KMS-11 (cell line): Measurements from ENCODE around the gene TMC1.

ENCODE experiments used
- H2AFZ ChIP-seq: fragments of 200-600 bp; sonication (generic); 2 replicates; pipeline ENCODE4 v1.6.1; 2016; ENCODE audit warnings: antibody characterized with exemption, mixed run types, low read depth
- H3K27ac ChIP-seq: fragments of 200-600 bp; sonication (generic); 2 replicates; pipeline ENCODE4 v1.6.1; 2016; ENCODE audit warnings: mild to moderate bottlenecking, mixed run types
- H3K27me3 ChIP-seq: fragments of 200-600 bp; sonication (generic); 2 replicates; pipeline ENCODE4 v1.6.1; 2017; ENCODE audit warnings: mild to moderate bottlenecking, low read depth, mixed run types, moderate library complexity; ENCODE audit not compliant: insufficient read depth
- H3K36me3 ChIP-seq: fragments of 200-600 bp; sonication (generic); 2 replicates; pipeline ENCODE4 v1.6.1; 2017; ENCODE audit warnings: mild to moderate bottlenecking, mixed run types; ENCODE audit not compliant: insufficient read depth
- H3K4me1 ChIP-seq: fragments of 200-600 bp; sonication (generic); 2 replicates; pipeline ENCODE4 v1.6.1; 2016; ENCODE audit warnings: mild to moderate bottlenecking, low read depth, mixed run types; ENCODE audit not compliant: poor library complexity, severe bottlenecking
- H3K4me2 ChIP-seq: fragments of 200-600 bp; sonication (generic); 2 replicates; pipeline ENCODE4 v1.7.0; 2016; ENCODE audit warnings: mild to moderate bottlenecking, mixed run types
- H3K4me3 ChIP-seq: fragments of 200-600 bp; sonication (generic); IDR thresholded peaks from 2 replicates; pipeline ENCODE4 v1.6.1; 2017; ENCODE audit warnings: low read depth, low read length, mixed read lengths; ENCODE audit not compliant: insufficient read depth
- H3K79me2 ChIP-seq: fragments of 200-600 bp; sonication (generic); 2 replicates; pipeline ENCODE4 v1.6.1; 2016; ENCODE audit warnings: low read depth, mixed run types; ENCODE audit not compliant: insufficient read depth
- H3K9ac ChIP-seq: fragments of 200-600 bp; sonication (generic); 2 replicates; pipeline ENCODE4 v1.6.1; 2016; ENCODE audit warnings: mild to moderate bottlenecking, mixed run types
- H4K20me1 ChIP-seq: fragments of 200-600 bp; sonication (generic); 2 replicates; pipeline ENCODE4 v1.6.1; 2016; ENCODE audit warnings: mild to moderate bottlenecking, mixed run types; ENCODE audit not compliant: insufficient read depth
- TF ChIP-seq, protein P1 (sequence below): fragments of 200-600 bp; sonication (generic); conservative IDR thresholded peaks from 2 replicates; pipeline ENCODE4 v1.6.1; 2017; ENCODE audit warnings: low read depth, mild to moderate bottlenecking, antibody characterized with exemption, low read length, moderate library complexity, mixed read lengths

TMC1 gene

DNA sequence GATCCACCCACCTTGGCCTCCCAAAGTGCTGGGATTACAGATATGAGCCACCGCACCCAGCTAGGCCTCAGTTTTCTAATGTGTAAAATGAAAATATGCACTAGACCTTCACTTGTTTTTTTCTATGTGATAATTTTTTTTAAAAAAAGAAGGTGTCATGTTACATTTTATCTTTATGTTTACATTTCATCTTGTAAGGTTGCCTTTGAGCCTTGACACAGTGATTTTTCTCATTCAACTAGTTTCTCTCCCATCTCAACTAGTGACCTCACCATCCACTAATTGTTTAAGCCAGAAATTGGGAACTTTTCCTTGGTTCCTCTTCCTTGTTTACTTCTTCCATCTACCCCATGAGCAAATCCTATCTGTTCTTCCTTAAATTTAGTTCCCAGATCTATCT is 21.5 kb downstream of the TMC1 start:
- Histone ChIP-seq H3K4me1 (no peaks in the 10 kb centered on the region), H3K27me3 (no peaks in the 10 kb centered on the region), H3K79me2 (no peaks in the 10 kb centered on the region), H3K27ac (no peak overlapping the region), H4K20me1 (no peaks in the 10 kb centered on the region), H3K4me3 (no peak overlapping the region), H2AFZ (no peak overlapping the region), H3K9ac (no peak overlapping the region), H3K4me2 (no peak overlapping the region), H3K36me3 (no peaks in the 10 kb centered on the region)
- TF ChIP-seq, protein P1, sequence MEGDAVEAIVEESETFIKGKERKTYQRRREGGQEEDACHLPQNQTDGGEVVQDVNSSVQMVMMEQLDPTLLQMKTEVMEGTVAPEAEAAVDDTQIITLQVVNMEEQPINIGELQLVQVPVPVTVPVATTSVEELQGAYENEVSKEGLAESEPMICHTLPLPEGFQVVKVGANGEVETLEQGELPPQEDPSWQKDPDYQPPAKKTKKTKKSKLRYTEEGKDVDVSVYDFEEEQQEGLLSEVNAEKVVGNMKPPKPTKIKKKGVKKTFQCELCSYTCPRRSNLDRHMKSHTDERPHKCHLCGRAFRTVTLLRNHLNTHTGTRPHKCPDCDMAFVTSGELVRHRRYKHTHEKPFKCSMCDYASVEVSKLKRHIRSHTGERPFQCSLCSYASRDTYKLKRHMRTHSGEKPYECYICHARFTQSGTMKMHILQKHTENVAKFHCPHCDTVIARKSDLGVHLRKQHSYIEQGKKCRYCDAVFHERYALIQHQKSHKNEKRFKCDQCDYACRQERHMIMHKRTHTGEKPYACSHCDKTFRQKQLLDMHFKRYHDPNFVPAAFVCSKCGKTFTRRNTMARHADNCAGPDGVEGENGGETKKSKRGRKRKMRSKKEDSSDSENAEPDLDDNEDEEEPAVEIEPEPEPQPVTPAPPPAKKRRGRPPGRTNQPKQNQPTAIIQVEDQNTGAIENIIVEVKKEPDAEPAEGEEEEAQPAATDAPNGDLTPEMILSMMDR, result no peak

DNA sequence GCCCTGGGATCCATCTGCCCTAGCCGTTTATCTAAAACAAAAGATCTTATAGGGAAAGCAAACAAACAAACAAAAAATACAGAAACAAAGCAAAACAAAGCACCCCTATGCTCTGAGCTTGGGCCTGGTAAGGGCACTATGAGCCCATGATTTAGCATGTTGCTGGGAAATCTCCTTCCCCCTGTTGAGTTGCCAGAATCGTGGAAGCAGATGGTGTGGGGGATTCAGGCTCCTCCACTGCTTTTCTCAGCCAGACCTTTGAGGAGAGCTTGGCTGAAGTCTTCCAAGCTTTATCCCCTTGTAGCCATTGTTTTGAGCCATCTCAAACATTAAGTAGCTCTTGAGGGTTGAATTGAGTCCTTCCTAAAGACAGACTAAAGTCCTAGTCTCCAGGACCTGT is 29.9 kb downstream of the TMC1 start:
- H2AFZ ChIP-seq, result no peak overlapping the region
- no peak overlapping the region for H3K27ac ChIP-seq
- H3K9ac ChIP-seq, result no peak overlapping the region
- H3K4me1 ChIP-seq, result no peaks in the 10 kb centered on the region
- H3K79me2 ChIP-seq, result no peaks in the 10 kb centered on the region
- H3K27me3 ChIP-seq, result no peaks in the 10 kb centered on the region
- H3K36me3 ChIP-seq, result no peaks in the 10 kb centered on the region
- no peak overlapping the region for H3K4me2 ChIP-seq
- H4K20me1 ChIP-seq, result no peaks in the 10 kb centered on the region
- TF ChIP-seq, protein P1, result no peak
- no peak overlapping the region for H3K4me3 ChIP-seq

DNA sequence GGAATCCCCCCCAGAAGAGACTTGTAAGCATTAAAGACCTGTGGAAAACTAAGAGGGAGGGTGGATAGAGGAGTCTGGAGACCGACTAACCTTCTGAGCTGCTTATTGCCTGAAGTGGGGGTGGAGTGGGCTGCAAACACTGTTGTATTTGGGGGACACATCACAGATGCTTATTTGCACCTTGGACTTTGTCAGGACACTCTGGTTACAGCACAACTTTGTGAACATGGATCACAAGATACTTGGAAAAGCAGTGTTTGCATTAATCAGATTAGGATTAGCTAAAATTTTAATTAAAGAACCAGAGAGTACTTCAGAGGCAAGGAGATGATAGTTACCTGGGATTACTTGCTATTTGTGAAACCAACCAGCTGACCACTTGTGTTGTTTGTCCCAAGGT is 30.9 kb downstream of the TMC1 start:
- H4K20me1 ChIP-seq, result no peaks in the 10 kb centered on the region
- H2AFZ ChIP-seq, result no peak overlapping the region
- TF ChIP-seq, protein P1, result no peak
- no peak overlapping the region for H3K4me2 ChIP-seq
- H3K4me3 ChIP-seq, result no peak overlapping the region
- H3K9ac ChIP-seq, result no peak overlapping the region
- H3K36me3 ChIP-seq, result no peaks in the 10 kb centered on the region
- no peaks in the 10 kb centered on the region for H3K79me2 ChIP-seq
- H3K27me3 ChIP-seq, result no peaks in the 10 kb centered on the region
- H3K4me1 ChIP-seq, result no peaks in the 10 kb centered on the region
- no peak overlapping the region for H3K27ac ChIP-seq

DNA sequence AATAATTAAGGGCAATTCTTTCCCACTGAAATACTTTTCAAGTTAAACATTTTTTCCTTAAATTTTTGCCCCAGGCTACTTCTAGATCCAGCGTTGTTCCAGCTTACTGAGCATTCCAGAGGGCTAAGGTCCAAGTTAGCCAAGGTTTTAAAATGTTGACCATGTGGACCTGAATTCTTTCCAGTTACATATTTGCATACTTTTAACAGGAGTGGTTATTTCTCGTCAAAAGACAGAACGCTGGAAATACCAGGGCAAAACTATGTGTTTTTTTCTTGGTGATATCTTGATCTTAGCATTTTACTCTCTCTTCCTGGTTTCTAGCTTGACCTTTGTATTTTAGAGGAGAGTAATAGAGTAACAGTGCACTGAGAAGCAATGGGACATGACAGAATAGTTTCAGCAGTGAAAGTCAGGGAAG is 32.8 kb downstream of the TMC1 start:
- TF ChIP-seq, protein P1, result no peak
- Histone ChIP-seq H4K20me1 (no peaks in the 10 kb centered on the region), H3K4me2 (no peak overlapping the region), H3K79me2 (no peaks in the 10 kb centered on the region), H3K27ac (no peak overlapping the region), H3K4me3 (no peak overlapping the region), H3K27me3 (no peaks in the 10 kb centered on the region), H3K4me1 (no peaks in the 10 kb centered on the region), H3K9ac (no peak overlapping the region), H3K36me3 (no peaks in the 10 kb centered on the region), H2AFZ (no peak overlapping the region)
